PC-9 (cell line): ENCODE measurements around the gene KLK6.

Experiments
- CTCF ChIP-seq: fragments of 200-600 bp; sonication (generic); conservative IDR thresholded peaks from 2 replicates; pipeline ENCODE4 v1.6.1; 2017; ENCODE audit warnings: mixed run types, antibody characterized with exemption, mild to moderate bottlenecking, moderate library complexity
- EZH2 ChIP-seq: fragments of 200-600 bp; sonication (generic); IDR thresholded peaks from 2 replicates; pipeline ENCODE4 v1.8.0; 2017; ENCODE audit warnings: antibody characterized with exemption, low read depth

GRCh38 chr19:50977626-50978025 is 8.2 kb upstream of the KLK6 start:
- TF ChIP-seq CTCF: no peak
- TF ChIP-seq EZH2: no peak
